HG03460 (cell line): Measurements from ENCODE around the gene LYPD6B.

Experiments
- ATAC-seq: cut with Tn5 transposase; IDR thresholded peaks from one replicate; pipeline ENCODE4 v1.9.1; 2021; ENCODE audit not compliant: unreplicated experiment

LYPD6B gene

GRCh38 chr2:149039213-149039724, 770 bp downstream of the LYPD6B start:
- no peak for ATAC-seq

- no peak for ATAC-seq
Observed at GRCh38 chr2:149040451-149040850, 2.0 kb downstream of the LYPD6B start.

GRCh38 chr2:149041482-149041881, 3.0 kb downstream of the LYPD6B start:
- ATAC-seq, result no peak

GRCh38 chr2:149042881-149043280, 4.4 kb downstream of the LYPD6B start:
- no peak for ATAC-seq

- no peak for ATAC-seq
Observed at GRCh38 chr2:149044500-149044899, 6.0 kb downstream of the LYPD6B start.

GRCh38 chr2:149047118-149047517, 8.6 kb downstream of the LYPD6B start:
- no peak for ATAC-seq

- ATAC-seq, result no peak
Observed at GRCh38 chr2:149049142-149049541, 10.6 kb downstream of the LYPD6B start.

GRCh38 chr2:149050188-149050587, 11.7 kb downstream of the LYPD6B start:
- no peak for ATAC-seq

GRCh38 chr2:149055751-149056150, 17.3 kb downstream of the LYPD6B start:
- no peak for ATAC-seq

- ATAC-seq, result no peak
Observed at GRCh38 chr2:149056541-149057255, 18.2 kb downstream of the LYPD6B start.

- no peak for ATAC-seq
Observed at GRCh38 chr2:149057401-149057800, 18.9 kb downstream of the LYPD6B start.

- ATAC-seq, result no peak
Observed at GRCh38 chr2:149058936-149059335, 20.4 kb downstream of the LYPD6B start.

- no peak for ATAC-seq
Observed at GRCh38 chr2:149059822-149060221, 21.3 kb downstream of the LYPD6B start.

GRCh38 chr2:149061133-149061745, 22.7 kb downstream of the LYPD6B start:
- ATAC-seq, result no peak

- no peak for ATAC-seq
Observed at GRCh38 chr2:149062531-149062930, 24.0 kb downstream of the LYPD6B start.

GRCh38 chr2:149063177-149063576, 24.7 kb downstream of the LYPD6B start:
- ATAC-seq, result no peak

- no peak for ATAC-seq
Observed at GRCh38 chr2:149064365-149064841, 25.9 kb downstream of the LYPD6B start.

GRCh38 chr2:149064856-149065630, 26.5 kb downstream of the LYPD6B start:
- ATAC-seq, result no peak

GRCh38 chr2:149068225-149068995, 29.9 kb downstream of the LYPD6B start:
- no peak for ATAC-seq

GRCh38 chr2:149068996-149069888, 30.7 kb downstream of the LYPD6B start:
- ATAC-seq, result no peak
